HEK293 (cell line): ENCODE data around the gene JUND.

Source experiments
- CTCF ChIA-PET: fragments of 350-600 bp; formaldehyde crosslinking; extraction: SDS; loops from one replicate; lab custom pipeline; 2021; ENCODE audit warnings: antibody characterized with exemption; lab: Yijun Ruan, JAX
- POLR2A ChIA-PET: fragments of 300-600 bp; formaldehyde crosslinking; extraction: SDS; loops from one replicate; lab custom pipeline; 2020; ENCODE audit warnings: antibody characterized with exemption, inconsistent platforms; lab: Yijun Ruan, JAX
- H3K27ac ChIP-seq: fragments of 200-500 bp; sonication (Bioruptor generic); 2 replicates; pipeline ENCODE4 v1.5.1; 2014; ENCODE audit warnings: low read depth, low read length, control low read depth, inconsistent platforms; ENCODE audit errors: extremely low read depth
- H3K36me3 ChIP-seq, 2 experiments: fragments of 200-500 bp in 1 of 2; sonication (Bioruptor generic) in 1 of 2; 1 replicate in 1 of 2; 2 replicates in 1 of 2; pipeline ENCODE4 v1.5.1; 2014 to 2017; ENCODE audit warnings: inconsistent platforms in 2 of 2, low read length in 2 of 2; ENCODE audit not compliant: control insufficient read depth in 2 of 2, insufficient read depth in 1 of 2
- H3K4me1 ChIP-seq: fragments of 200-500 bp; sonication (Bioruptor generic); 2 replicates; pipeline ENCODE4 v1.5.1; 2014; ENCODE audit warnings: mild to moderate bottlenecking, low read length, inconsistent platforms; ENCODE audit not compliant: control insufficient read depth, insufficient read depth
- H3K4me3 ChIP-seq: 2 replicates; pipeline ENCODE4 v1.5.1; 2011; ENCODE audit warnings: low read depth, mild to moderate bottlenecking, control low read depth, low read length, moderate library complexity
- H3K9me3 ChIP-seq: fragments of 200-500 bp; sonication (Bioruptor generic); 2 replicates; pipeline ENCODE4 v1.5.1; 2014; ENCODE audit warnings: low read depth, low read length, inconsistent platforms; ENCODE audit not compliant: control insufficient read depth, insufficient read depth
- BCL11B ChIP-seq: fragments of 450-650 bp; formaldehyde crosslinking; IDR thresholded peaks from 2 replicates; pipeline ENCODE4 v1.5.1; 2016; ENCODE audit warnings: low read depth, missing biosample characterization, missing genetic modification characterization
- ZNF23 ChIP-seq: fragments of 450-650 bp; formaldehyde crosslinking; IDR thresholded peaks from 2 replicates; pipeline ENCODE4 v1.5.1; 2016; ENCODE audit warnings: missing biosample characterization, missing genetic modification characterization, borderline replicate concordance
- ZNF266 ChIP-seq: fragments of 450-650 bp; formaldehyde crosslinking; IDR thresholded peaks from 2 replicates; pipeline ENCODE4 v1.5.1; 2016; ENCODE audit warnings: missing biosample characterization, missing genetic modification characterization, low read depth
- ZNF391 ChIP-seq: fragments of 450-650 bp; formaldehyde crosslinking; IDR thresholded peaks from 2 replicates; pipeline ENCODE4 v1.5.1; 2016; ENCODE audit warnings: low read depth, missing biosample characterization, missing genetic modification characterization, borderline replicate concordance
- ZNF623 ChIP-seq: fragments of 450-650 bp; formaldehyde crosslinking; IDR thresholded peaks from 2 replicates; pipeline ENCODE4 v1.5.1; 2016; ENCODE audit warnings: missing biosample characterization, missing genetic modification characterization
- ZNF654 ChIP-seq: fragments of 450-650 bp; formaldehyde crosslinking; IDR thresholded peaks from 2 replicates; pipeline ENCODE4 v1.5.1; 2016; ENCODE audit warnings: low read depth, missing biosample characterization, missing genetic modification characterization
- ZNF664 ChIP-seq: fragments of 450-650 bp; formaldehyde crosslinking; IDR thresholded peaks from 2 replicates; pipeline ENCODE4 v1.5.1; 2016; ENCODE audit warnings: missing biosample characterization, missing genetic modification characterization
- ZSCAN18 ChIP-seq: fragments of 450-650 bp; formaldehyde crosslinking; IDR thresholded peaks from 2 replicates; pipeline ENCODE4 v1.5.1; 2016; ENCODE audit warnings: missing biosample characterization, missing genetic modification characterization
- TF ChIP-seq, protein P1 (sequence below): fragments of 450-650 bp; formaldehyde crosslinking; IDR thresholded peaks from 2 replicates; pipeline ENCODE4 v1.5.1; 2016; ENCODE audit warnings: missing biosample characterization, missing genetic modification characterization
- TF ChIP-seq, protein P2 (sequence below): fragments of 450-650 bp; formaldehyde crosslinking; IDR thresholded peaks from 2 replicates; pipeline ENCODE4 v1.5.1; 2016; ENCODE audit warnings: missing biosample characterization, missing genetic modification characterization

Gene JUND

DNA sequence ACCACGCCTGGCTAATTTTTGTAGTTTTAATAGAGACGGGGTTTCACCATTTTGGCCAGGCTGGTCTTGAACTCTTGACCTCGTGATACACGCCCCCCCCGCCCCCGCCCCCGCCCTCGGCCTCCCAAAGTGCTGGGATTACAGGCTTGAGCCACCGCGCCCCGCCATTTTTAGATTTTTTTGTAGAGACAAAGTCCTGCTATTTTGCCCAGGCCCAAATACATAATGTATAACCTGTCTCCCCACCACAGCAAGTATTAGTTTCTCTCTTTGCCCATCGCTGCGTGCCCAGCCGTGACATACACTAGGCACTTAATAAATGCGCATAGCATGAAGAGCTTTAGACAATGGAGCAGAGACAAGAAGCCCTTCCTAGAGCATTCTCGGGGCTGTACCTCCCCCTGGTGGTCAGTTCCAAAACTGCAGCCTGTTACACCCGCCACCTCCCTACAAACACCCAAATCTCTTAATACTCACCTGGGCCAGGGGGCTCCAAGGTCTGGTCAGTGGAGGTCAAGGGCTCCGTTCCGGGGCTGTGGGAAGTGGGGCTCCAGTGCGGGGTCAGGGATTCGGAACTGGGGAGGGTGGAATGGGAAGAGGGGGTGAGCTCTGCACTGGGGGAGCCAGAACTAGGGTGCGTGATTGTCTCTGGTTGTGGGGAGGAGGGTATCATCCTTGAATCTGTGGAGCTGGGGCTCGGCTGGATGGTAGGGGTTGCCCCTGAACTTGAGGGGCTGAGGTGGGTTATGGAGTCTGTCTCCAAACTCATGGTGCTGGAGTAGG is 29.6 kb downstream of the JUND start (continued):
- TF ChIP-seq, protein P1, sequence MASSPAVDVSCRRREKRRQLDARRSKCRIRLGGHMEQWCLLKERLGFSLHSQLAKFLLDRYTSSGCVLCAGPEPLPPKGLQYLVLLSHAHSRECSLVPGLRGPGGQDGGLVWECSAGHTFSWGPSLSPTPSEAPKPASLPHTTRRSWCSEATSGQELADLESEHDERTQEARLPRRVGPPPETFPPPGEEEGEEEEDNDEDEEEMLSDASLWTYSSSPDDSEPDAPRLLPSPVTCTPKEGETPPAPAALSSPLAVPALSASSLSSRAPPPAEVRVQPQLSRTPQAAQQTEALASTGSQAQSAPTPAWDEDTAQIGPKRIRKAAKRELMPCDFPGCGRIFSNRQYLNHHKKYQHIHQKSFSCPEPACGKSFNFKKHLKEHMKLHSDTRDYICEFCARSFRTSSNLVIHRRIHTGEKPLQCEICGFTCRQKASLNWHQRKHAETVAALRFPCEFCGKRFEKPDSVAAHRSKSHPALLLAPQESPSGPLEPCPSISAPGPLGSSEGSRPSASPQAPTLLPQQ (tag by site-specific recombination) = 0 out of 2 replicates have a peak, but pooled peaks have one; percentile 34
- TF ChIP-seq ZNF391 (tag by site-specific recombination) (0 out of 2 replicates have a peak, but pooled peaks have one; percentile 21), ZNF654 (peak; percentile 86)

DNA sequence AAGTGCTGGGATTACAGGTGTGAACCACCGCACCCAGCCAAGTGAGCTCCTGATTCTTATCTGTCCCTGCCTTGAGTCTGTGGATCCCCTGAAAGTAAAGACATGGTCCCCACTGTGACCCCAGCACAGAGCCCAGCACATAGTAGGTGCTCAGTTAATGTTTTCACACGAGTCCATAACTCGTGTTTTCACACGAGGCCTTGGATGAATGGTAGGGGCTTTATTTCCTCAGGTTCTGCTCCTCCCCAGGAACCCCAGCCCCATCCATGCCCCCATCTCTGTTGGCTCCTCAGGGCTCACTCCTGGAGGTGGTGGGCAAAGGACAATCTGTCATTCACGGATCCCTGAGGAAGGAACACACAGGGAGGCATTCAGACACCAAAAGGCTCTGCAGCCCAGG is 31.6 kb downstream of the JUND start:
- Histone ChIP-seq H3K36me3 (no peaks in the 10 kb centered on the region), H3K4me1 (no peaks in the 10 kb centered on the region), H3K4me3 (no peak overlapping the region), H3K9me3 (no peaks in the 10 kb centered on the region), H3K27ac (no peak overlapping the region)
- ChIA-PET CTCF (interaction anchor here (0.7 to 7.5 kb wide), 6 partner anchors 12 to 187 kb away, joined by 3 to 121 read pairs (median 10); partner anchors contain the start of genes LSM4 and RAB3A), POLR2A (interaction anchor here (0.6 to 1.7 kb wide), 3 partner anchors 16 to 27 kb away, joined by 3 to 4 read pairs (median 3); no protein-coding TSS in a partner anchor)
- TF ChIP-seq ZSCAN18 (tag by site-specific recombination) (no peak), ZNF664 (tag by site-specific recombination) (peak; percentile 58)

GRCh38 chr19:18245297-18245696 is 36.1 kb downstream of the JUND start:
- H3K4me1 ChIP-seq = no peaks in the 10 kb centered on the region
- CTCF ChIA-PET = interaction anchor here (0.6 to 1.6 kb wide), 8 partner anchors 25 to 186 kb away, joined by 3 to 4 read pairs (median 3); partner anchors contain the start of gene JUND
- no peak overlapping the region for H3K4me3 ChIP-seq
- H3K9me3 ChIP-seq = no peaks in the 10 kb centered on the region
- H3K36me3 ChIP-seq = no peaks in the 10 kb centered on the region
- POLR2A ChIA-PET = interaction anchor here (0.6 to 2.0 kb wide), 2 partner anchors 12 to 154 kb away, joined by 3 to 5 read pairs; no protein-coding TSS in a partner anchor
- H3K27ac ChIP-seq = no peak overlapping the region
- TF ChIP-seq BCL11B = no peak
- TF ChIP-seq ZNF23 (tag by site-specific recombination) = no peak
- peak; percentile 95 for TF ChIP-seq ZNF623 (tag by site-specific recombination)
- TF ChIP-seq, all 188 proteins: peak for 1

DNA sequence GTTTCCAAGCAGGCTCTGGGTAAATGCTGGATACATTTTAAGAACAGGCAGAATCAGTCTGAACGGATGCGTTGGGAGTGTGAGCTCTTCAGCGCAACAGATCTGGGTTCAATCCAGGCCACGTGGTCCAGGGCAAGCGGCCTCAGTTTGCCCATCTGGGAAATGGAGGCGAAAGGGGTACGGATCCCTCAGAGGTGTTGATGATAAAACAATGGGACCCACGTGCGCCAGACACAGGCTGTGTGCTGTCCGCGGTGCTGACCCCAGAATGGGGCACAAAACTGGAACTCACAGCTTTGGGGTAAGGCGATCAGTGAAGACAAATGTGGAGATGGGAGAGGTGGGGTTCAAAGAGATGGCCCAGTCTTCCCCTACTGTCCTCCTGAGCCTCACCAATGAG is 42.1 kb downstream of the JUND start:
- Histone ChIP-seq H3K36me3 (no peaks in the 10 kb centered on the region), H3K9me3 (no peaks in the 10 kb centered on the region), H3K4me1 (no peaks in the 10 kb centered on the region), H3K4me3 (no peak overlapping the region), H3K27ac (no peak overlapping the region)
- POLR2A ChIA-PET = no interaction called here
- TF ChIP-seq ZNF266 (tag by site-specific recombination) = no peak
- peak; percentile 86; the same call in 1 of the 2 replicates for TF ChIP-seq ZNF664 (tag by site-specific recombination)
- TF ChIP-seq, protein P2, sequence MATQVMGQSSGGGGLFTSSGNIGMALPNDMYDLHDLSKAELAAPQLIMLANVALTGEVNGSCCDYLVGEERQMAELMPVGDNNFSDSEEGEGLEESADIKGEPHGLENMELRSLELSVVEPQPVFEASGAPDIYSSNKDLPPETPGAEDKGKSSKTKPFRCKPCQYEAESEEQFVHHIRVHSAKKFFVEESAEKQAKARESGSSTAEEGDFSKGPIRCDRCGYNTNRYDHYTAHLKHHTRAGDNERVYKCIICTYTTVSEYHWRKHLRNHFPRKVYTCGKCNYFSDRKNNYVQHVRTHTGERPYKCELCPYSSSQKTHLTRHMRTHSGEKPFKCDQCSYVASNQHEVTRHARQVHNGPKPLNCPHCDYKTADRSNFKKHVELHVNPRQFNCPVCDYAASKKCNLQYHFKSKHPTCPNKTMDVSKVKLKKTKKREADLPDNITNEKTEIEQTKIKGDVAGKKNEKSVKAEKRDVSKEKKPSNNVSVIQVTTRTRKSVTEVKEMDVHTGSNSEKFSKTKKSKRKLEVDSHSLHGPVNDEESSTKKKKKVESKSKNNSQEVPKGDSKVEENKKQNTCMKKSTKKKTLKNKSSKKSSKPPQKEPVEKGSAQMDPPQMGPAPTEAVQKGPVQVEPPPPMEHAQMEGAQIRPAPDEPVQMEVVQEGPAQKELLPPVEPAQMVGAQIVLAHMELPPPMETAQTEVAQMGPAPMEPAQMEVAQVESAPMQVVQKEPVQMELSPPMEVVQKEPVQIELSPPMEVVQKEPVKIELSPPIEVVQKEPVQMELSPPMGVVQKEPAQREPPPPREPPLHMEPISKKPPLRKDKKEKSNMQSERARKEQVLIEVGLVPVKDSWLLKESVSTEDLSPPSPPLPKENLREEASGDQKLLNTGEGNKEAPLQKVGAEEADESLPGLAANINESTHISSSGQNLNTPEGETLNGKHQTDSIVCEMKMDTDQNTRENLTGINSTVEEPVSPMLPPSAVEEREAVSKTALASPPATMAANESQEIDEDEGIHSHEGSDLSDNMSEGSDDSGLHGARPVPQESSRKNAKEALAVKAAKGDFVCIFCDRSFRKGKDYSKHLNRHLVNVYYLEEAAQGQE = peak; percentile 97
- CTCF ChIA-PET = interaction anchor here (0.7 to 2.9 kb wide), 2 partner anchors 9 to 12 kb away, joined by 3 to 12 read pairs; no protein-coding TSS in a partner anchor
